Sigmoid colon (tissue), 7 donors: ENCODE measurements around the gene STAMBPL1. TPM values are rescaled to one million over a fixed set of nuclear protein-coding genes. Genes with fewer than 3 reads are reported as not detected.
A peak's percentile ranks its signal among the peaks of the same experiment; 100 is the strongest.

Source experiments
- DNase-seq: peaks from one replicate; pipeline ENCODE4 v3.0.0-alpha.2; 2019
- H3K27ac ChIP-seq, 4 donors: fragments of 200-600 bp; sonication (generic); one replicate each; pipeline ENCODE4 v1.5.1; 2016 to 2019; ENCODE audit warnings: mild to moderate bottlenecking in 1 of 4
- H3K27me3 ChIP-seq, 3 donors: fragments of 200-600 bp; sonication (generic); one replicate each; pipeline ENCODE4 v1.5.1; 2019; ENCODE audit warnings: mild to moderate bottlenecking in 1 of 3
- H3K36me3 ChIP-seq, 4 donors: fragments of 200-600 bp; sonication (generic); one replicate each; pipeline ENCODE4 v1.5.1; 2016 to 2019
- H3K4me1 ChIP-seq, 4 donors: fragments of 200-600 bp; sonication (generic); one replicate each; pipeline ENCODE4 v1.5.1; 2017 to 2019
- H3K4me3 ChIP-seq, 4 donors: fragments of 200-600 bp; sonication (generic); one replicate each; pipeline ENCODE4 v1.5.1; 2017 to 2019; ENCODE audit warnings: mild to moderate bottlenecking in 2 of 4, moderate library complexity in 1 of 4
- H3K9me3 ChIP-seq, 4 donors: fragments of 200-600 bp in 3 of 4; sonication (generic) in 3 of 4; one replicate each; pipeline versions ENCODE4 v1.5.1 to v1.6.1; 2013 to 2019
- CTCF ChIP-seq, 4 experiments: fragments of 450-650 bp in 3 of 4; fragments of 200-600 bp in 1 of 4; IDR thresholded peaks; one replicate each; pipeline ENCODE4 v1.5.1; 2016 to 2019; ENCODE audit warnings: antibody characterized with exemption in 4 of 4, mild to moderate bottlenecking in 3 of 4, moderate library complexity in 2 of 4
- EP300 ChIP-seq, 4 donors: sonication (generic); formaldehyde crosslinking; IDR thresholded peaks; one replicate each; pipeline ENCODE4 v1.6.1; 2017; ENCODE audit warnings: antibody characterized with exemption in 4 of 4
- POLR2A ChIP-seq, 2 donors: fragments of 450-650 bp; IDR thresholded peaks; one replicate each; pipeline ENCODE4 v1.6.1; 2016; ENCODE audit warnings: antibody characterized with exemption in 2 of 2, mild to moderate bottlenecking in 2 of 2, moderate library complexity in 2 of 2
- POLR2AphosphoS5 ChIP-seq, 4 donors: sonication (generic); formaldehyde crosslinking; IDR thresholded peaks; one replicate each; pipeline ENCODE4 v1.6.1; 2017; ENCODE audit warnings: antibody characterized with exemption in 4 of 4
- WGBS, 2 donors: extraction: QIAGEN DNeasy Blood & Tissue Kit; methylation state at CpG; one replicate each; pipeline ENCODE4 v1.1.7; 2013; 5-methylcytosine and 5-hydroxymethylcytosine counted together
- intact Hi-C: fragments of 100-400 bp; cut with DNase I; formaldehyde crosslinking; loops from one replicate; pipeline ENCODE4 v1.15.1; 2023
- polyA plus RNA-seq, 3 donors: library from polyadenylated mRNA; stranded (reverse); fragments of 200-250 nt; gene quantifications; one replicate each; pipeline ENCODE4 v1.2.3, GENCODE V29; 2013
- total RNA-seq, 4 donors: library from RNA; depleted of rRNA; stranded (reverse); fragments of >200 nt; gene quantifications; one replicate each; pipeline ENCODE4 v1.1.0, GENCODE V29; 2016
- donor health status: healthy with polysubstance abuse.
- donor health status: Bipolar disorder and iron deficiency.
- donor health status: healthy.

Gene STAMBPL1
- total and polyA plus RNA-seq, 7 donors, result 9.0 to 29.6 (median 11.0) TPM

- Histone ChIP-seq H3K27ac (peak overlapping the region in 3 of 4 donors; percentile 20 to 49 (median 48)), H3K4me1 (peaks cover 0 to 27% (median 6%) of the 10 kb centered on the region in 4 donors), H3K9me3 (no peaks in the 10 kb centered on the region), H3K27me3 (no peaks in the 10 kb centered on the region), H3K36me3 (no peaks in the 10 kb centered on the region), H3K4me3 (no peak overlapping the region)
- peak; percentile 72 for DNase-seq
- intact Hi-C loops, result no loop called here
- TF ChIP-seq POLR2AphosphoS5 (IDR thresholded peaks at IDR 0.05), result peak in 2 of 4 donors; percentile 25 to 41
- TF ChIP-seq POLR2A (IDR thresholded peaks at IDR 0.05), result no peak
- WGBS, 2 donors, result 68 to 77% methylated on average over 3 of the region's 3 CpGs
Measured at GRCh38 chr10:88893611-88894010, 13.6 kb downstream of the STAMBPL1 start.

DNA sequence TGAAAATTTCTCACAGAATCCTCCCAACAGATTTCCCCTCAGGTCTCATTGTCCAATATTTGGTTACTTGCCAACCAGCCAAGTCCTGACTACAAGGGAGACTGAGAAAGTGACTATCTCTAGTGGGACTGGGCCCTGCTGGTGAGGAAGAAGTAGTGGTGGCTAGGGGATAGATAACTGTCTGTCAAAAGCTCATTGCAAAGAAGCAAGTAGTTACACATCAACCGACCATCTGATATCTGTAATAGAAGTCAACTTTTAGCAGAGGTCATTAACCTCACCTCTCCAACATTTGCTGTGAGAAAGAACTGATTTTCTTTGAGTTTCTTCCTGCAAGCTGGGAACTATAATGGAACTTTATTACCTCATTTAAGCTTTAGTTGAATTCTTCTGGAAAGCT lies 15.2 kb downstream of the STAMBPL1 start:
- no peaks in the 10 kb centered on the region for H3K27me3 ChIP-seq
- H3K4me3 ChIP-seq, result no peak overlapping the region
- H3K4me1 ChIP-seq, result peaks cover 0 to 28% (median 6%) of the 10 kb centered on the region in 4 donors
- no peak for DNase-seq
- no peaks in the 10 kb centered on the region for H3K36me3 ChIP-seq
- TF ChIP-seq EP300 (IDR thresholded peaks at IDR 0.05) (no peak), POLR2AphosphoS5 (IDR thresholded peaks at IDR 0.05) (no peak), CTCF (IDR thresholded peaks at IDR 0.05) (no peak), POLR2A (IDR thresholded peaks at IDR 0.05) (no peak)
- 16 to 55% methylated on average over 1 of the region's 1 CpG for WGBS, 2 donors
- H3K27ac ChIP-seq, result peak overlapping the region in 2 of 4 donors; percentile 14 to 38
- H3K9me3 ChIP-seq, result no peaks in the 10 kb centered on the region
- intact Hi-C loops, result no loop called here

GRCh38 chr10:88896372-88896993 lies 16.4 kb downstream of the STAMBPL1 start:
- Histone ChIP-seq H3K4me1 (peaks cover 0 to 37% (median 6%) of the 10 kb centered on the region in 4 donors), H3K27ac (peak overlapping the region; percentile 45 to 54 (median 50)), H3K36me3 (no peaks in the 10 kb centered on the region), H3K27me3 (no peaks in the 10 kb centered on the region), H3K4me3 (no peak overlapping the region), H3K9me3 (no peaks in the 10 kb centered on the region)
- intact Hi-C loops, result no loop called here
- no peak for TF ChIP-seq POLR2AphosphoS5 (IDR thresholded peaks at IDR 0.05)
- no peak for TF ChIP-seq EP300 (IDR thresholded peaks at IDR 0.05)
- no peak for TF ChIP-seq CTCF (IDR thresholded peaks at IDR 0.05)
- TF ChIP-seq POLR2A (IDR thresholded peaks at IDR 0.05), result no peak
- WGBS, 2 donors, result 9 to 61% methylated on average over 4 of the region's 4 CpGs
- DNase-seq, result no peak

DNA sequence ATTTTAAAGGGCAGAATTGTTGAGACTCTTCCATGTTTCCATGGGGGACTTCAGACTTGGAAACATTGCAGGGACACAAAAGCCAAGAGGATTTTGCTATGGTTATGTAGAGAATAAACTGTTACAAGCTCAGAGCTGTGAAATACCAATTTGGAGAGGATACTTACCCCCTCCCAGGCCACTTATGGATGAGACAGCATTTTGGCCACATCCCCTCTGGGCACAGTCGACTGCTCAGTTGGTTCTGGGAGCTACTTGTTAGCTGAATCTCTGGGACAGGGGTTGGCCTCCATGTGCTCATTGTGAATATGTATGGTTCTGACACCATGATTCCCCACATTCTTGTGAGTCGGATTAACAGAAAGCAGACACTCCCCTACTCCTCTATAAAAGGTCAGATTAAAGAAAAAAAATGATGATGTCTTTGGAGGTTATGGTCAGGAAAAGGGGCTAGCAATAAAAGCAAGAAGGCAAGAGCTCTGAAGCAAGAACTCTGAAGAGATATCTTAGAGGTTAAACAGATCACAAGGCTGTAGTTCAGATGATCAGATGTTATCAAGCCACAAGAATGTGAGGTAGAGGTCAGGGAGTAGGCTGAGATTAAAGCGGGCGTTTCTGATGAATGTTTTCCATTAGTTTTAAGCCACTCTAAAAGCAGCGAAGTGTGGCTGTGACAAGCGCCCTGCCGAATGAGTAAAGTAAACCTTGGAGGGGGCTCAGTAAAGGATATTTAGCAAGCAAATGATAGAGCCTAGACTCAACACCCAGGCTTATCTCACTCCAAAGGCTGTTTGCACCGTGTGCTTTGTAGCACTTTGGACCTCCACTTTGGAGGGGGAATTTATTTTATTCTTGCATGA lies 17.2 kb downstream of the STAMBPL1 start:
- no peak for DNase-seq
- Histone ChIP-seq H3K9me3 (no peaks in the 10 kb centered on the region), H3K36me3 (no peaks in the 10 kb centered on the region), H3K27me3 (no peaks in the 10 kb centered on the region), H3K4me1 (peaks cover 0 to 35% (median 6%) of the 10 kb centered on the region in 4 donors), H3K4me3 (no peak overlapping the region), H3K27ac (peak overlapping the region; percentile 45 to 54 (median 50))
- TF ChIP-seq CTCF (IDR thresholded peaks at IDR 0.05) (no peak), POLR2A (IDR thresholded peaks at IDR 0.05) (no peak), POLR2AphosphoS5 (IDR thresholded peaks at IDR 0.05) (no peak), EP300 (IDR thresholded peaks at IDR 0.05) (no peak)
- WGBS, 2 donors, result 10 to 41% methylated on average over 8 of the region's 8 CpGs
- intact Hi-C loops, result no loop called here

DNA sequence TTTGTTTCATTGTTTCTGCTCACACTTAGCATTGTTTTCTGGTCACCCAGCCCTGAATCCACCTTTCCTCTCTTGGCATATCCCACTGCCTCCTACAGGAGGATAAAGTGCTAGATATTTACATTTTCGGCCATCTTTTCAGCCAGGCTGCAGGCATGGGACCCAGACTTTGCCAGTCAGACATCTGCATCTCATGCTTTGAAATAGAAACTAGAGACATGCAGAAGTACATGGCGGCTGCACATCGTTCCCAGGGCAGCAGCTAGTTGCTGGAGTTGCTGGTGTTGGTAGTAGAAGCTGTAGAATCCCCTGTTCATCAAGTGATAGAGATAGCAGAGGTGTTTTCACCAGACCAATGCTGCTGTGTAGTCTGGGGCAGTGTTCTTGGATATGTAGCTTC lies 18.7 kb downstream of the STAMBPL1 start:
- no peak for TF ChIP-seq POLR2A (IDR thresholded peaks at IDR 0.05)
- TF ChIP-seq CTCF (IDR thresholded peaks at IDR 0.05), result no peak
- no peak for TF ChIP-seq POLR2AphosphoS5 (IDR thresholded peaks at IDR 0.05)
- TF ChIP-seq EP300 (IDR thresholded peaks at IDR 0.05), result no peak
- Histone ChIP-seq H3K36me3 (no peaks in the 10 kb centered on the region), H3K27ac (peak overlapping the region in 1 of 4 donors; percentile 6), H3K9me3 (no peaks in the 10 kb centered on the region), H3K4me1 (peaks cover 0 to 31% (median 6%) of the 10 kb centered on the region in 4 donors), H3K27me3 (no peaks in the 10 kb centered on the region), H3K4me3 (no peak overlapping the region)
- DNase-seq, result no peak
- intact Hi-C loops, result no loop called here
- WGBS, 2 donors, result 79 to 88% methylated on average over 3 of the region's 3 CpGs
